Measurements from ENCODE around the gene SERPINB5.

The SERPINB5 gene

DNA sequence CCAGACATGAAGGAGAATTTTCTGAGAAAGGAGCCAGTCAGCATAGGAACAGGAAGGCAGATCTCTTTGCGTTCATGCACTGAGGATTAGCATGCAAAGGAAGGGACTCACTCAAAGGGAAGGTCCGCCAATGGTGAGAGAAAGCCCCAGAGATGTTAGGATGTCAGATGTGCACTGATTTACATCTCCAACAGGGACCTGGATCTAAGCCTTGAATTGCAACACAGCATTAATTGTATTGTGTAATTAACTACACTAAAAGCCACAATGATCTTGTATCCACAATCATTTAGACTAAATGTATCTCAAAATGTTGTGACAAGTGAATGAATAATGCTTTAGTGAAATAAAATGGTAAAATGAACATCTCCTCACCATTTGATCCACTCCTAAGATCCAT, 4.2 kb downstream of the SERPINB5 start:
- FAIRE-seq, result no peak
- no peak for DNase-seq (ENCODE audit: insufficient read length, low spot score)
- no peak for TF ChIP-seq POLR2A (IDR thresholded peaks at IDR 0.05; ENCODE audit: low read depth, low read length)

DNA sequence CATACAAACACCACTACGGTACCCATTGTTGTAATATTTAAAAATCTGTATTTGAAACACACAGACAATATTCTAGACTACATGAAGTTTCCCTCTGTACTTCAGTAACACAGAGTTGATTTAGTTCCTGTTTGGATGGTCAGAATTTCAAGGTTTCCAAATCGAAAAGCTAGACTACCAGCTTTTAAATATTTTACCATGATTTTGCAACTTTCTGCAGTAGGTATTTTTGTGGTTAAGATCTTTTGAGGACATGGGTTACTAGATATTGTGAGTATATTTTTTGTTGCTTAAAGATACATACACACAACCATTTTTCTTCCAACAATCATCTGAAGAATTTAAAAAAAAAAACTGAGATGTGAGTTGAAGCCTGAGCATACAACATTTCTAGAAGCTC, 10.9 kb downstream of the SERPINB5 start:
- DNase-seq (ENCODE audit: insufficient read length, low spot score), result no peak
- FAIRE-seq, result no peak

GRCh38 chr18:63488160-63488559, 11.4 kb downstream of the SERPINB5 start:
- FAIRE-seq, result no peak
- DNase-seq (ENCODE audit: insufficient read length, low spot score), result no peak
- no peak for TF ChIP-seq POLR2A (IDR thresholded peaks at IDR 0.05; ENCODE audit: low read depth, low read length)

More for the DNA sequence above, 10.9 kb downstream of the SERPINB5 start:
- no peak for TF ChIP-seq POLR2A (IDR thresholded peaks at IDR 0.05; ENCODE audit: low read depth, low read length)

DNA sequence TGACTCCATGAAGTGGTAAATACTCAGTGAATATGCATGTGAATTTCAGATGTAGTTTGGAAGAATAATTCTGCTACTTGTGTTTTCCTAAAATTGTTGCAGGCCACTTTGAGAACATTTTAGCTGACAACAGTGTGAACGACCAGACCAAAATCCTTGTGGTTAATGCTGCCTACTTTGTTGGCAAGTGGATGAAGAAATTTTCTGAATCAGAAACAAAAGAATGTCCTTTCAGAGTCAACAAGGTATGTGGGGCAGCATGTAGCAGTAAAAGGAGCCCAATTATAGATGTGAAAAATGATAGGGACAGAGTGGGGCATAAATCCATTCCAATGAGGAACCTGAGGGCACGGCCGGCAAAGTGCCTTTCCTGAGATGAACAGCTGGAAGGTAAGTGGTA, 16.1 kb downstream of the SERPINB5 start:
- DNase-seq (ENCODE audit: insufficient read length, low spot score), result no peak
- TF ChIP-seq POLR2A (IDR thresholded peaks at IDR 0.05; ENCODE audit: low read depth, low read length), result no peak
- no peak for FAIRE-seq

DNA sequence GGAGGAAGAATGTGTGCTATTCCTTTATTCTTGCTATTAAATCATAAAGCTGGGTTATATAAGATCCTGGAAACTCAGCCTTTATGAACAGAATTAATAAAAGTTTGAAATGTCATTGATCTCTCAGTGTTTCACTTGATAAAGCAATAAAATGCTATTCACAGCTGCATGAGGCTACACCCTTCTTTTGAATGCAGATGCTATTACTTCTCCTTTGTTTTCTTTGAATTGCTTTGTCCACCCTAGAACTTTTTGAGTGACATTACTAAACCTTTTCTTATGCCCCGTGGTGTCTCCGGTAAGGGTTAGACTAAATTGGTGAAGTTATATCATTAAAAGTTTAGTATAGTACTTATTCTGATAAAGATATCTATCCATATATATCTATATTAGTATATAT, 18.9 kb downstream of the SERPINB5 start:
- no peak for TF ChIP-seq POLR2A (IDR thresholded peaks at IDR 0.05; ENCODE audit: low read depth, low read length)
- DNase-seq (ENCODE audit: insufficient read length, low spot score) (no peak), FAIRE-seq (no peak)

DNA sequence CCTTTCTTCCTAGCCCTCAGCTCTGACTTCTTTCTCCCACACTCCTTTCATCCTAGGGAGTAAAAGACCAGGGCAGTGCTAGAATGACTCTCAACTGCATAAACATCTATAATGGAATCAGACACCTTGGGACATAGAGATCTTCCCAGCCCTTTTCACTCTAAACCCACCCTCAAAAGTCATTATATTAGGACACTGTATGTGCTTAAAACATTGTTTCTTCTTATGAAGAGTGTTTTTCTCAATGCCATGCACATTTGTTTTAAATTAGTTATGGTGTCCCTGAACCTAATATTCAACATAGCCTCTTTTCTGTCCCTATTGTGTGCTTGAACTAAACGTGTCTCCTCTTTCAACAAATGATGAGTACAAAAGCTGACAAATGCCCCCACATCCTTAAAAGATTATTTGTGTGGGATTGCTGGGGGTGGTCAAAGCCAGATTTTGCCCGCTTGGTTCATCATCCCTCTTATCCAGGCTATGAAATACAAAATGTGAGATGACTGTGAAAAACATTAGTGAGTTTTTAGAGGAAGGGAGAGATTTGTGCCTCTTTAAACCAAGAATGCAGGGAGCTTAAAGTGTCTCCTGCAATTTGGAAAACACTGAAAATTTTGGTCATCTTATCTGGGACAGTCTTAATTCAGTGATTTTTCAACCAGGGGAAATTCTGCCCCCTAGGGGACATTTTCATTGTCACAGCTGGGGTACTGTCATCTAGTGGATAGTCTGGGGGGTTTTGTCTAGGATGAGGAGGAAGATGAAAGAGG, 29.0 kb downstream of the SERPINB5 start:
- no peak for TF ChIP-seq POLR2A (IDR thresholded peaks at IDR 0.05; ENCODE audit: low read depth, low read length)
- DNase-seq (ENCODE audit: insufficient read length, low spot score) (peak; percentile 9), FAIRE-seq (peak; percentile 67)

DNA sequence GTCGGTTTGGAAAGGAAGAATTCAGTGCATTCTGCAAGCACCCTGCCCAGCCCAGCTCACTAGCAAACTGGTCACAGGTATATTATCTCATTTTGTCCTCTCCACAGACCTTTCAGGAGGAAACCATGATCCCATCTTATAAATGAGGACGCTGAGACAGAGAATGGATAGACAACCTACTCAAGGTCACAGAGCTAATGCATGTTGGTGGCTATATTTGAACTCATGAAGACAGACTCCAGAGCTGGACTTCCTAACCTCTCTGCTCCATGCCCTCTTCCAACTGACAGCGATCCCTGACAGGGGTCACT, 29.5 kb downstream of the SERPINB5 start:
- FAIRE-seq, result no peak

DNA sequence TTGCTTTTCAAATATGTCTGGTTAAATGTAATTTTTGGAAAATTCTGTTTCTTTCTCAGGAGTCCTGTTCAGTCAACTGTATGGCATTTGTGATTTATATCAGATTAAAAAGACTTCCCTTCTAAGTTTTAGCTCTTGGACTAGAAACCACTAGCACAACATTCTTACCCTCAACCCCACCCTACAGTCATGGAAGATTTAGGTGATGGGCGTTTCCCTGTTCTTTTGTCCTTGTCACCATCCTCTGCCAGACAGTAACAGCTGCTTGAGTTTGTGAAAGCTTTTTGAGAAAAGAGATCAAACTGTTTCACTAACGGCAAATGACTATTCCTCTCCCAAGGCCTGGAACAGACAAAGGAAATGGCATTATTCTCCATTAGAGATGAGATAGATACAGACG, 31.8 kb downstream of the SERPINB5 start:
- FAIRE-seq (no peak), DNase-seq (ENCODE audit: insufficient read length, low spot score) (no peak)

More for the DNA sequence above, 29.5 kb downstream of the SERPINB5 start:
- DNase-seq (ENCODE audit: insufficient read length, low spot score), result no peak
- no peak for TF ChIP-seq POLR2A (IDR thresholded peaks at IDR 0.05; ENCODE audit: low read depth, low read length)

DNA sequence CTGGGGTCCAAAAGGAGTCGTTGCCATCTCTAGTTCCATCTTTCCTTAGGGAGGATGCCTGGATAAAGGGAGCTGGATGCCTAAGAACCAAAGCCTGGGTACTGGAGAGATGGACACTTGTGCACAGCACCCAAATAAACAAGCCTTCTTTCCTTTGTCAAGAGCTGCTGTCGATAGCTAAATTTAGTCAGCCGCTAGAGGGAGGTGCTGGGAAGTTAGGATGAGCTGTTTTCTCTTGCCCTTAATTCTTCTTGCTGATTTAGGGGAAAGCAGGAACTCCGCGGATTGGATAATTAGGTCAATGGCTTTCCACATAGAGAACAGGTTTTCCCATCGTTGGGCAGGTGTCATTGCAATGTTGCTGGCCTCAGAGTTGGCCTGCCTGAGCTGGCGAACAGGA, 34.5 kb downstream of the SERPINB5 start:
- no peak for TF ChIP-seq POLR2A (IDR thresholded peaks at IDR 0.05; ENCODE audit: low read depth, low read length)
- FAIRE-seq, result no peak
- peak; percentile 9 for DNase-seq (ENCODE audit: insufficient read length, low spot score)

More for the DNA sequence above, 31.8 kb downstream of the SERPINB5 start:
- no peak for TF ChIP-seq POLR2A (IDR thresholded peaks at IDR 0.05; ENCODE audit: low read depth, low read length)

DNA sequence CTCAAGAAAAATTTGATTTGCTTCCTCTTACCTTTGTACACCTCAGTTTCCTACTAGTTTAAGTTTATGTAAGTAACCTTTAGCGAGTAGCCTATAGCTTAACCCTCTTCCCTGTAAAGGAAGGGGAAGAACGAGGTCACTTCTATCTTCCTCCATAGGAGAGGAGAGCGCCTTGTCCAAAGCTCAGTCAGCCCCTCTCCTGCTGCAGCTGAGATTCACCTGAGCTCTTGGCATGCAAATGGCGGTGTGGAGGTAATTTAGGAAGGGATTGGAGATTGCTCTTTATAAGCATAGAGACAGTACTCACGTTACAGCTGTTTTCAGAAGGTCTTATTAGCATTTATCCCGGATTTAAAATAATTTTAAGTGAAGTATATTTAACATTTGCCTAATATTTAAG, 37.6 kb downstream of the SERPINB5 start:
- no peak for FAIRE-seq
- no peak for TF ChIP-seq POLR2A (IDR thresholded peaks at IDR 0.05; ENCODE audit: low read depth, low read length)
- DNase-seq (ENCODE audit: insufficient read length, low spot score), result no peak

DNA sequence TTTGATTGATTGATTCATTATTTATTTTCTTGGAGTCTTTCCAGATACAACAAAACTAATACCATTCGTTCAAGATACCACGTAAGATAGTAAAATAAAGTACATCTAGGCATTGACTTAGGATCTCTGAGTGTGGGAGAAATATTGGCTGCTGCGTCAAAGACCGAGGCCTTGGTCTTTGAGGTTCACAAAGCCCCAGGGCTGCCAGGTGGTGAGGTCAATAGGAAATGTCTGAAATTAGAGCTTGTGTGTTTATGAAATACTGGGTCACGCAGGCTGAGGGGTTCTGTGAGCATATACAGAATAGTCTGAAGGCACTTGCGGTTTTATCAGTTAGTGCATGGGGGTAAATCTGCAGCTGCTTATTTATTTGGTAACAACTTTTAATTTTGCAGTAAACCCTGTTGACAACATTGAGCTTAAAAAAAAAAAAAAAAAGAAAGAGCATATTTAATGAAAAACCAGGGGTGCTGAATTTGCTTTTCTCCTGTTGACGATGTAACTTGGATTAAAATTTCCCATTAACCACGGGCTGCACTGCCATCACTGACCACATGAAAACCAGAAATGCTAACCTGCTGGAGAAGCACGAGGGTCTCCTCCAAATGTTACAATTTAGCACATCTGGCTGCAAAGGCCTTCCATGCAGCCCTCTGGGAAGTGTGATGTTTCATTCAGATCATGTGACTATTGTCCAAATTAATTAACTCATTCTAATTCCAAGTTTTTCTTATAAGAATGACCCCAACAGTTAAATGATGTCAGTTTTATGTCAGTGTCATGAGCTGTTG, 38.3 kb downstream of the SERPINB5 start:
- DNase-seq (ENCODE audit: insufficient read length, low spot score) (no peak), FAIRE-seq (no peak)
- no peak for TF ChIP-seq POLR2A (IDR thresholded peaks at IDR 0.05; ENCODE audit: low read depth, low read length)

DNA sequence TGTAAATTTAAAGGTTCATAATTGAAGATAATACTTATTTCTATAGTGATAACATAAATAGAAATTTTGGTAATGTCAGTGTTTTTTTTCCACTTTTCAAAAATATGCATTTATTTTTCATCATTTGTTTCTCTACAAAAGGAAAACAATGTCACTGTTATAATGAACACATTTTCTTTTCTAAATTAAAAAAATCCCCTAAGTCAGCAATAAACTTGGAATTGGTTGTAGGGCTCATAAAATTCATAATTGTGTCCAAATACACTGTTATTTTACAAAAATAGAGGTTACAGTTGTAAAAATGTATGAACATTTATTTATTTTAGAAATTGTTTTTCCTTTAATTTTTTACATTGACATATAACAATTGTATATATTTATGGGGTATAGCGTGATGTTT, 39.0 kb downstream of the SERPINB5 start:
- TF ChIP-seq POLR2A (IDR thresholded peaks at IDR 0.05; ENCODE audit: low read depth, low read length), result no peak
- DNase-seq (ENCODE audit: insufficient read length, low spot score) (no peak), FAIRE-seq (no peak)

- no peak for TF ChIP-seq POLR2A (IDR thresholded peaks at IDR 0.05; ENCODE audit: low read depth, low read length)
- FAIRE-seq (peak; percentile 91), DNase-seq (ENCODE audit: insufficient read length, low spot score) (peak; percentile 13)
Measured at GRCh38 chr18:63518178-63519012, 41.6 kb downstream of the SERPINB5 start.

DNA sequence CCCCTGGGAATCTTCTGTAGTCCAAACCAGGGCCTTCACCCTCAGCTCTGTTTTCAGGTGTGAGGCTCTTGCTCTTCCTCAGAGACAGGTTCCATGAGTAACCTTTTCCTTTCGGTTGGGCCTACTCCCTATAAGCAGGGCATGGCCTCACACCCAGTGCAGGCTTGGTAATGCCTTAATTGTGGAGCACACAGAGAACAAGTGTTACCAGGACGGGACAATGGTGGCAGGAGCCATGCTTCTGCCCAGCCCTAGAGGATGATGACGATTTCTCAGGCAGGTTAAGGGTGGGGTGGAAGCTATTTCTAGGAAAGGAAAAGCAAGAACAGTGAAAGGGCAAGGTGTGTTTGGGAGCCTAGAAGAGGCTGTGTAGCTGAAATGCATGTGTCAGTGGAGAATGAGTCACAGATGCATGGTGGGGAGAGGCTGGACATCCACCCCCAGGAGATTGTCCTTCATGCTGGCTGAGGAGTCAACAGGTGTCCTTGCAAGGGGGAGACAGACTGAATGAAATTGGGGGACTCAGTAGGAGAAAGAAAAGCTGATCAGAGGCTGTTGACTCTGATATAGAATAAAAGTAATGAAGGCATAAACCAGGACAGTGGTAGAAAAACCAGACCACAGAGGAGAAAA, 43.4 kb downstream of the SERPINB5 start:
- TF ChIP-seq POLR2A (IDR thresholded peaks at IDR 0.05; ENCODE audit: low read depth, low read length), result no peak
- FAIRE-seq (no peak), DNase-seq (ENCODE audit: insufficient read length, low spot score) (no peak)

All from H54 (cell line).